Measurements from ENCODE around the gene HSBP1. TPM values are rescaled to one million over a fixed set of nuclear protein-coding genes. Genes with fewer than 3 reads are reported as not detected.
A peak's percentile ranks its signal among the peaks of the same experiment; 100 is the strongest.

The HSBP1 gene
- polyA plus RNA-seq, 3 donors from 2014 or later, result 32.2 to 43.2 (median 35.6) TPM

DNA sequence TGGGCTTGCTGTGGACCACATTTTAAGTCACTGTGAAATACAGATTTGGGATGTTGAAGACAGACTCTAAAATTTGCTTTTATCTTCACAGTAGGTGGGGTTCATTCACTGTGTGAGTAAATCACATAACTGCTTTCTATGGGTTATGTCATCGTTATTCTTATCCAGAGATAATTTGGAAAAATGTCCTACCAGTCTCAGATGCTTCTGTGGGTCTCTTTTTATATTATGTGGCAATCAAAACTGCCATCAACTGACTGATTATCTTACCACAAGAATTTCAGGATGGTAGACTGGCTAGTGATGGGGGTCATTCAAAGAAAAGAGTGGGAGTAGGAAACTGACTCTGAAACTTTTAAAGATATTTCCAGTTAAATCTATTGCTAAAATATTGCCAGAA, 3.1 kb downstream of the HSBP1 start:
- H3K4me3 Mint-ChIP-seq, result no peak overlapping the region
- peaks cover 32 to 56% of the 10 kb centered on the region in 2 donors for H3K4me1 Mint-ChIP-seq
- H3K36me3 Mint-ChIP-seq, result peaks cover 0 to 24% (median 12%) of the 10 kb centered on the region in 3 donors
- no peak for DNase-seq
- H3K27ac Mint-ChIP-seq, result no peak overlapping the region
- H3K27me3 Mint-ChIP-seq (ENCODE audit: low read depth in 3 of 3), result peaks cover 2 to 5% (median 3%) of the 10 kb centered on the region in 3 donors
- no peaks in the 10 kb centered on the region for H3K9me3 Mint-ChIP-seq

DNA sequence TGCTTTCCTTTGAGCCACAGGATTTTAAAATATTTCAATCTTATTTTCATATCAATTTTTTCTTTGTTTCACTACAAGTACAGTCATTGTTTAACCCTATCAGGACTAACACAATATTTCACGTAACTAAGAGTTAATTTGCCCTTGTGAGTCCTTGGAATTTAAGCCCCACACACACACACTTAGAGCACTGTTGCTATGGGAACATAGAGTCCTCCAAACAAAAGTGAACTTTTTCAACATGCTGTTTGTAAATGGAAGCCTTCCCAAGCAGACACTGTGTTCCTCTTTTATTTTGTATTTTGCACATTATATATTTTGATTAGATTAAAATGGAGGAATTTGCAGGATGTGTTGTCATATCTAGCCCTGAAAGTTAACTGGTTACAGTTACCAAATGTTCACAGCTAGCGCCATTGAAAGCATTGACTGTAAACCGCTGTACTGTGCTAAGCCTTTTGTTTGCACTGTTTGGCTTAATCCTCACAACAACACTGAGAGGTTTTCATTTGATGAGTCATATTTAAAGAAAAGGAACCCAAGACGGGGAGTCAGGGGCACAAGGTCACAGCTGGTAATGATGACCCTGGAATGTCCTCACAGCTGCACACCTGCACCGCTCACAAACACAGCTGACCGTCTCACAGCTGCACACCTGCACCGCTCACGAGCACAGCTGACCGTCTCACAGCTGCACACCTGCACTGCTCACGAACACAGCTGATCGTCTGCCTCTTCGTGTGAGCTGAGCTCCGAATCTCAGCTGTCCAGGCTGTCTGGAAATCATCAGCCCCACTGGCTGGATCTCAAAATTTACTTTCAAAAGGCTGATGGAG, 6.3 kb downstream of the HSBP1 start:
- peaks cover 12 to 25% of the 10 kb centered on the region in 2 donors for H3K4me1 Mint-ChIP-seq
- DNase-seq, result no peak
- no peaks in the 10 kb centered on the region for H3K9me3 Mint-ChIP-seq
- peaks cover 0 to 2% (median 0%) of the 10 kb centered on the region in 3 donors for H3K27me3 Mint-ChIP-seq (ENCODE audit: low read depth in 3 of 3)
- no peak overlapping the region for H3K4me3 Mint-ChIP-seq
- H3K27ac Mint-ChIP-seq, result no peak overlapping the region
- peaks cover 0 to 22% (median 11%) of the 10 kb centered on the region in 3 donors for H3K36me3 Mint-ChIP-seq

DNA sequence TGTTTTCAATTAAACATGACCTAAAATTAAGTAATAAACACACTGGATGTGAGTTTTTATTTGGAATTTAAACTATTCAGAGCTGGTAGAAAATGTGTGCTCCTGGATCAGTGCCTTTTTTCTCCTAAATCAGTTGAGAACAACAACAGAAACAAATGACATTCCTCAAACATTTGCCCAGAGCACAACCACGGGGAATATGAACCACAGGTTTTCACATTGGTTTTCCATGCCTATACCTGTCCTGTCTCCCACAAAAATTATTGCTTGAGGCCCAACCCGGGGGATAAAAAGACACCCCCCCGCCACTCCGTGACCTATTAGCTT, 6.8 kb downstream of the HSBP1 start:
- no peak overlapping the region for H3K27ac Mint-ChIP-seq
- no peak for DNase-seq
- H3K9me3 Mint-ChIP-seq, result no peaks in the 10 kb centered on the region

DNA sequence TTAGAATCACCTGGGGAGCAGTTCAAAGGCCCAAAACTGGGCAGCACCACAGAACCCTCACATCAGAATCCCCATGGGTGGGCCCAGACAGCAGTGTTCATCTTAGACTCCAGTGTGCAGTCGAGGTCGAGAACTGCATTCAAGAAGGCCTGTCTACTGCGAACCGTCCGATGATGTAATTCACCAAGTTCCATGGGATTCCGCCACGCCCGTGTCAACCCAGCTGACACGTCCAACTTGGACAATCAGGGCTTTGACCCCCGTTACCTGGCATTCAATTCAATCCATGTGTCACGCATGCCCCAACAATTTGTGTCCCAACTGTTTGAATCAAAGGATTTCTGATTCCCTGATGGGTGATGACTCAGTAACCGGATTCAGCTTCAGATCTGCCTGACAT, 9.2 kb downstream of the HSBP1 start:
- peaks cover 0 to 5% (median 0%) of the 10 kb centered on the region in 3 donors for H3K27me3 Mint-ChIP-seq (ENCODE audit: low read depth in 3 of 3)
- H3K4me1 Mint-ChIP-seq, result no peaks in the 10 kb centered on the region
- no peaks in the 10 kb centered on the region for H3K9me3 Mint-ChIP-seq
- H3K27ac Mint-ChIP-seq, result no peak overlapping the region
- peaks cover 0 to 8% (median 4%) of the 10 kb centered on the region in 3 donors for H3K36me3 Mint-ChIP-seq
- H3K4me3 Mint-ChIP-seq, result no peak overlapping the region
- no peak for DNase-seq

More for the DNA sequence above, 6.8 kb downstream of the HSBP1 start:
- Mint-ChIP-seq H3K27me3 (ENCODE audit: low read depth in 3 of 3) (peaks cover 0 to 2% (median 0%) of the 10 kb centered on the region in 3 donors), H3K4me3 (no peak overlapping the region), H3K4me1 (peaks cover 9 to 20% of the 10 kb centered on the region in 2 donors), H3K36me3 (peaks cover 0 to 19% (median 8%) of the 10 kb centered on the region in 3 donors)

DNA sequence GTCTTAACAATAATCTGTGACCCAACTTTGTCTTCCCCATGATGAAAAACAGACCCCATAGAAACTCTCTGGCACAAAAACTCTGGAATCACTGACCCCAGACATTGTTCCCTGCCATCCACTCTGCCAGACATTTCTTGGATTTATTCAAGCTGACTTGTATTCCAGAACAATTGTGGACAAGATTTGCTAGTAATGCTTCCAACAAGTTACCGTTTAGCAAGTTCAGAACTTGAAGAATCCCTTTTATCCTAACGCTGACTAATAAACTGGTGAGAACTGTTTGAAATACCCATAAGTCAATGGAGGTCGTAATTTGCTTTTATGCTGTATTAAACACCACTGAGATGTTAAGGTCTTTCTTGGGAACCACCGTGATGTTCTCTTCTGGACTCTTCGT, 10.5 kb downstream of the HSBP1 start:
- H3K4me3 Mint-ChIP-seq, result no peak overlapping the region
- H3K27me3 Mint-ChIP-seq (ENCODE audit: low read depth in 3 of 3), result peaks cover 0 to 5% (median 3%) of the 10 kb centered on the region in 3 donors
- no peak overlapping the region for H3K27ac Mint-ChIP-seq
- H3K36me3 Mint-ChIP-seq, result no peaks in the 10 kb centered on the region
- no peaks in the 10 kb centered on the region for H3K4me1 Mint-ChIP-seq
- H3K9me3 Mint-ChIP-seq, result no peaks in the 10 kb centered on the region
- no peak for DNase-seq

DNA sequence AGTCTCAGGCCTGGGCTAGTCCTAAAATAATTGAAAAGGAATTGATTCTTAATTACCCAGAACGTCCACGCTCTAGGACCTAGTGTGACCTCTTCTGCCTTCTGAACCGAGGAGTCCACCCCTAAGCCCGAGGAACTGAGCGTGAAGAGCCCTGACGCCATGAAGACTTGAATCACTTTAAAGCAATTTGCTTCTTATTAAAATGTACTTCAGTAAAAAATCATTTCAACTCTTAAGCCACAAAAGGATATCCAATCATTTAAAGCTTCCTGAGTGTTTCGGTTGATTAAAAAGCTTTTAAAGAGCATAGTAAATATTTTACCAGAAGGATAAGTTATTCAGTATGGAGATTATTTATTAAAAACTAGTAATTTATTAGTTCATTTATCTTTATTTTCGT, 11.6 kb downstream of the HSBP1 start:
- H3K27ac Mint-ChIP-seq, result no peak overlapping the region
- DNase-seq, result no peak
- H3K27me3 Mint-ChIP-seq (ENCODE audit: low read depth in 3 of 3), result peaks cover 0 to 5% (median 3%) of the 10 kb centered on the region in 3 donors
- no peaks in the 10 kb centered on the region for H3K36me3 Mint-ChIP-seq
- H3K4me1 Mint-ChIP-seq, result no peaks in the 10 kb centered on the region
- H3K4me3 Mint-ChIP-seq, result no peak overlapping the region
- no peaks in the 10 kb centered on the region for H3K9me3 Mint-ChIP-seq

DNA sequence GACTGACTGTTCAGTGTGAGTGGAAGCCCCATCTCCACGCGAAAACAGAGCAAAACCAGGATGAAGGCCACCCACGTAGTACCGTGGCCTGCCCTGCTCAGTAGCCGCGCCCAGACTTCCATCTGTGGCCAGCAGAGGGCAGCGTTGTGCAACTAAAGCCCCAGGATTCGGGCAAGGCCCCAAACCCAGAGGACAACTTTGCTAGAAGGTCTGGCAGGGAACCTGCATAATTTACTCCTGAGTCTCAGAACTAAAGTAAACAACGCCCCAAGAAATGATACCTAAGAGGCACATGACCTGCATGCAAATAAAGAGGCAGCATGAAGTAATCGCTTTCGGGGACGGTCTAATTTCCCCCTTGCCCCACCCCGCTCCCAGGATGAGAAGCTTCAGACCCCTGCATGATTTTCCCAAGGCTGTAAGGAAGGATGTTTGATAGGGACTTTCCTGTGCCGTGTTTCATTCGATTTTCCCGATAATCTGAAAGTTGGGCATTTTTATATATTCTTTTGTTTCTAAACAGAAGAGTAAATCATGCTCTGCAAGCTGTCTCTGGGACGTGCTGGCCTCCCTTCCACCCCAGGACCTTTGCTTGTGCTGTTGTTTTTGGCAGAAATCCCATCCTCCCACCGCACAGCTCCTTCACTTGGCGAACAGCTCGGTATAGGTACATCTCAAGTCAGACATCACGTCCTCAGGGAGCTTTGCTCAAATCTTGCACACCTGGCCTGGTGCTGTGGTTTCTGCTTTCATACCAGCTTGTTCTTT, 18.6 kb downstream of the HSBP1 start:
- Mint-ChIP-seq H3K27me3 (ENCODE audit: low read depth in 3 of 3) (peaks cover 1 to 3% (median 2%) of the 10 kb centered on the region in 3 donors), H3K27ac (peak overlapping the region in 2 of 6 donors; percentile 2 to 34), H3K4me1 (peaks cover 3 to 6% of the 10 kb centered on the region in 2 donors), H3K9me3 (no peaks in the 10 kb centered on the region), H3K4me3 (no peak overlapping the region), H3K36me3 (no peaks in the 10 kb centered on the region)
- peak; percentile 56 to 66 (median 58) for DNase-seq

DNA sequence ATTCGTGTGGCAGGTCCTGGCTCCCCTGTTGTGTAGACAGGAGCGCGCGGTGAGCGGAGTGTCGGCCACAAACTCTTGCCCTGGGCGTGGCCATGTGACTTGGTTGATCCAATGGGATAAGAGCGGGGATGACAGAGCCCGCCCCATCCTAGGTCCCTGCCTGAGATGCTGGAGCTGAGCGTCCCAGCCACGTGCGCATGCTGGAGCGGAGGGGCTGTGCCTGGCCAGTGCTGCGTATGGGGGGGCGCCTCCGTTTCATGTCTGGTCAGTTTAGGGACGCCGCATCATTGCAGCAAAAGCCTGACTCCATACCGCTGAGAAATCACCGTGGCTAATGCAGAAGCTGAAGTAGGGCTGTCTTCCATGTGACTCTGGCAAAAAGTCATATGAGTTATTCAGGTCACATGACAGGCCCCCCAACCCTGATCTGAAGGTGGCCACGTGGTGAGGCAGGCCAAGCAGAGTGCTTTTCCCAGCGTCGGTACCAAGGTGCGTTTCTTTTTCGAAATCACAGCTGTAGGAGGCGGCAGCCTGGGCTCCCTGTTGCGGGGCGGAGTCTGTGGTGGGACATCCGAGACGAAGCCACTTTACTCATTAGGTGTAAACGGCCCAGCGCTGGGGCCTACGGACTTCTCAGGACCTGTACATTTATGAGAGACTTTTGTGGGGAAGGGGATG, 22.5 kb downstream of the HSBP1 start:
- no peak overlapping the region for H3K27ac Mint-ChIP-seq
- peaks cover 3 to 9% of the 10 kb centered on the region in 2 donors for H3K4me1 Mint-ChIP-seq
- DNase-seq, result no peak
- H3K9me3 Mint-ChIP-seq, result no peaks in the 10 kb centered on the region
- H3K36me3 Mint-ChIP-seq, result no peaks in the 10 kb centered on the region
- no peak overlapping the region for H3K4me3 Mint-ChIP-seq
- H3K27me3 Mint-ChIP-seq (ENCODE audit: low read depth in 3 of 3), result peaks cover 0 to 4% (median 2%) of the 10 kb centered on the region in 3 donors

DNA sequence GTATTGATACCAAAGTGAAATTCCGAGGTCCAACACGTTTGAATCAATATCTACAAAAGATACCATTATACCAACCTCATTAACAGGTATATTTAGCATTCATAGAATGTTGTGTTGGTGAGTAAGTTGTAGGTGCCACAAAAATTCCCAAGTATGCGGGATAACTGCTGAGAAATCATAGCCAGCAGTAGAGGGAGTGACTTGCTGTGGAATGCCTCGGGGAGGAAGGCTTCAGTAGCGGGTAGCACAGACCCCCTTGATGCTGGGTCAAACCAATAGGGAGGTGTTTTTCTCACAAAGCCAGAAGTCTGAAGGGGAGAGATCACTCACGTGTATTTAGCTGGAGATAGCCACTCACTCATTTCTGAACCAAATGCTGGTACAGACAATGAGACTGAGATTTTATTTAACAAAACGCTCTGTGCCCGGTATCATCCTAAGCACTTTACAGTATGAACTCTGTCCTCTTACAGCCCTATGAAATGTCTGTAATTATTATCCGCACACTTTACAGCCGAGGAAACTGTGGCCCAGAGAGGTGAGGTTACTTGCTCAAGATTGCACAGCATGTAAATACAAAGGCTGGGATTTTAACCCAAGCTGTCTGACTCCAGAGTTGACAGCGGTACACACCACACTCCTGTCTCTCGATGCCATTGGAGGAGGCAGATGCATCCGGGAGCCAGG, 23.1 kb downstream of the HSBP1 start:
- Mint-ChIP-seq H3K27ac (no peak overlapping the region), H3K4me3 (no peak overlapping the region), H3K27me3 (ENCODE audit: low read depth in 3 of 3) (peaks cover 0 to 4% (median 2%) of the 10 kb centered on the region in 3 donors), H3K36me3 (no peaks in the 10 kb centered on the region), H3K4me1 (peaks cover 3 to 12% of the 10 kb centered on the region in 2 donors), H3K9me3 (no peaks in the 10 kb centered on the region)
- no peak for DNase-seq

DNA sequence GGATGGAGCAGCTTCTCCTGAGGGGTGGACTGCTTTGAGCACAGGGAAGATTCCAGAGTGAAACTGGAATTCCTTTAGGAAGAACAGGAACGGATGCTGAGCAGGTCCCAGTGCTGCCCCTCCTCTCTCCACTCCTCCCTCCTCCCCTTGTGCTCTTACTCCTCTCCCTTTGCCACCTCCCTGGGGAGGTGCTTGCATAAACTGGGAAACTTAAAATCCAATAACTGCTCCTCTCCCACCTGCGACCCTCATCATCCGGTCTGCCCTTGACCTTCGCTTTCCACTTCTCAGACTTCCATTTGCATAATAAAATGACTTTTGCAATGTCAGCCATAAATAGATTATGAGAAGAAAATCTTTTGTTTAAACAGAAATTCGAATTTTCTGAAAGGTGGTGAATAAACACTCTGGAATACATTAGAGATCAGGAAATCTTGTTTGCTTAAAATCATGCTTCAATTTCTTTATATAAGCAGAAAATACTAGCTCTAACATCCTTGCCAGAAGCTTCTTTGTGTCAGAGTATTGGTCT, 23.7 kb downstream of the HSBP1 start:
- Mint-ChIP-seq H3K4me1 (peaks cover 3 to 15% of the 10 kb centered on the region in 2 donors), H3K4me3 (no peak overlapping the region), H3K9me3 (no peaks in the 10 kb centered on the region), H3K27me3 (ENCODE audit: low read depth in 3 of 3) (peaks cover 2 to 5% (median 5%) of the 10 kb centered on the region in 3 donors), H3K36me3 (no peaks in the 10 kb centered on the region), H3K27ac (no peak overlapping the region)
- no peak for DNase-seq

DNA sequence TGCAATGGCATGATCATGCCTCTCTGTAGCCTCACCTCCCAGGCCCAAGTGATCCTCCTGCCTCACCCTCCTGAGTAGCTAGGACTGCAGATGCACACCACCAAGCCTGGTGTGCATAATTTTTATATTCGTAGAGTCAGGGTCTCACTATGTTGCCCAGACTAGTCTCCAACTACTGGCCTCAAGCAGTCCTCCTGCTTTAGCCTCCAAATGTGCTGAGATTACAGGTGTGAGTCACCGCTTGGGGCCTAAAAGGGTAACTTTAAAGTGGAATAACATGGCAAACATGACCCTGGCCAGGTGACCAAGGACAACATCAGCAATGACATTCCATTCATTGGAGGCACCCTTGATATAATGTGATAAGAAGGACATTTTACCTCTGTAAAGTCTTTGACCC, 26.1 kb downstream of the HSBP1 start:
- peaks cover 2 to 14% (median 8%) of the 10 kb centered on the region in 3 donors for H3K27me3 Mint-ChIP-seq (ENCODE audit: low read depth in 3 of 3)
- no peak overlapping the region for H3K27ac Mint-ChIP-seq

DNA sequence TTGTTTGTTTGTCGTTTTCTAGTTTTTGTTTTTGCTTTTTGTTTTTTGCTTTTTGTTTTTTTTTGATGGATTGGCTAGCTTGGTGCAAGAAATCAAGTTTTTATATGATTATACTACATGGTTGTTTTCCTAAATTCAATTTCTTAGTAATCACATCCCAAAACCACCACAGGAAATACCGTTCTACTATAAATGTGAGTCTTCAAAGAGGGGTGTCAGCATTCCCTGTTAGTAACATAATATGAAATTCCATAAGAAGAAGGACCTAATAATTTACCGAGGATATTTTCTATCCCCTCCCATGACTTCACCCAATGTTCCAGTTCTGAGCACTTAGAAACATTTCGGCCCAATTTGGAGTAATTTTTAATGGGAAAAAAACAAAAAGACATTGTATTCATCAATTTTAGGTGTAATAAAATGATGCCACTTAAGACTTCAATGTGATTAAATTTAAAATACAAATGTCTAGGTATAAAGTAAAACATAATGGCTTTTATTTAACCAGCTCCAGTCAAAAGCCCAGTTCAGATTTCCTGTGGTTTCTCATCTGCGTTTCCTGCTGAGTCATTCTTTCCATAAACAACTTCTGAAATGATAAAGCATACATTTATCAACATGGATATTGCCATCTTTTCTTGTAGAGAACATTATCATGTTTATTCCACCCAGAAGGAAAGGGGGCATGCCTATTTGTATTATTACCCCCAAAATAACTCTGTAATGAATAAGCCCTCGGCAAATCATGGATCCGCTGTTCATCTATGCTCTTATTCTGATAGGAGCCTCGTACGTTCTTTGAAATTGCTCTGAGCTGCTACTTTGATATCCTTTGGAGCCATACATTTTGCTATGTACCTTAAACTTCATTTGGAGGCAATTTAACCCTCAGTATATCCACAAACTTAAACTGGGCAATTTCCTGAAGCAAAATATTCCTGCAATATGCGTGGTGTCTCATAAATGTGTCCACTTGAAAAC, 28.1 kb downstream of the HSBP1 start:
- no peak overlapping the region for H3K27ac Mint-ChIP-seq
- H3K4me3 Mint-ChIP-seq, result peak overlapping the region in 2 of 5 donors; percentile 54
- DNase-seq, result peak in 1 of 3 donors; percentile 3
- H3K9me3 Mint-ChIP-seq, result peaks cover 0 to 2% (median 0%) of the 10 kb centered on the region in 6 donors
- H3K27me3 Mint-ChIP-seq (ENCODE audit: low read depth in 3 of 3), result peaks cover 2 to 22% (median 8%) of the 10 kb centered on the region in 3 donors
- no peaks in the 10 kb centered on the region for H3K36me3 Mint-ChIP-seq
- peaks cover 3 to 17% of the 10 kb centered on the region in 2 donors for H3K4me1 Mint-ChIP-seq

More for the DNA sequence above, 26.1 kb downstream of the HSBP1 start:
- Mint-ChIP-seq H3K4me3 (no peak overlapping the region), H3K9me3 (peaks cover 0 to 2% (median 0%) of the 10 kb centered on the region in 6 donors), H3K36me3 (no peaks in the 10 kb centered on the region), H3K4me1 (peaks cover 3 to 17% of the 10 kb centered on the region in 2 donors)
- DNase-seq, result no peak

Data from immature natural killer cell (primary cell).